ENCODE measurements around the gene DDX5. TPM values are rescaled to one million over a fixed set of nuclear protein-coding genes. Genes with fewer than 3 reads are reported as not detected.
"Not testable (repeated sequence)": the region's sequence is repeated elsewhere in the genome, so short reads cannot be mapped to it uniquely, and the experiment has no call there.

DDX5 gene
- total RNA-seq, 2 donors from 2014 or later, result 215 to 620 TPM

DNA sequence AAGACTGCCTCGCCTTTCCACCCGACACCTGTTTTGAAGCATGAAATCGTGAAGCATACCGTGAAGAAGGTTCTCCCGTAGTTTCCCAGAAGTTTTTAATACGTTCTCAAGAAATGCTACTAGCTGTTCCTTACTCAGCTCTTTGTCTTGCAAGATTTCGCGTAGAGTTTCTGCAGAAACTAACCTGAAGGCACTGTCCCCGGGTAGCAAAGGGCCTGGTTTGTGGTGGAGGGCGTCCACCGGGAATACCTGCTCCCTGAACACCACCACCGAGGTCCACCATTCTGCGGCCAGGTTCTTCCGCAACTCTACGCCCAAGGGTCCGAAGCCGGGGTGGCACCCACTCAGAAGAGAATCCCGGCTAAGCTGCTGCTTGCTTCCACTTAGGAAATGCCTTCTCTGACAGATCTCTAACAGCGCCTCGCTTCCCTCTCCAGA is 9.7 kb downstream of the DDX5 start:
- no peak for DNase-seq (ENCODE audit: low spot score)
- peaks cover 0 to 48% of the 10 kb centered on the region in 2 donors for H3K4me1 ChIP-seq
- TF ChIP-seq, protein P1, sequence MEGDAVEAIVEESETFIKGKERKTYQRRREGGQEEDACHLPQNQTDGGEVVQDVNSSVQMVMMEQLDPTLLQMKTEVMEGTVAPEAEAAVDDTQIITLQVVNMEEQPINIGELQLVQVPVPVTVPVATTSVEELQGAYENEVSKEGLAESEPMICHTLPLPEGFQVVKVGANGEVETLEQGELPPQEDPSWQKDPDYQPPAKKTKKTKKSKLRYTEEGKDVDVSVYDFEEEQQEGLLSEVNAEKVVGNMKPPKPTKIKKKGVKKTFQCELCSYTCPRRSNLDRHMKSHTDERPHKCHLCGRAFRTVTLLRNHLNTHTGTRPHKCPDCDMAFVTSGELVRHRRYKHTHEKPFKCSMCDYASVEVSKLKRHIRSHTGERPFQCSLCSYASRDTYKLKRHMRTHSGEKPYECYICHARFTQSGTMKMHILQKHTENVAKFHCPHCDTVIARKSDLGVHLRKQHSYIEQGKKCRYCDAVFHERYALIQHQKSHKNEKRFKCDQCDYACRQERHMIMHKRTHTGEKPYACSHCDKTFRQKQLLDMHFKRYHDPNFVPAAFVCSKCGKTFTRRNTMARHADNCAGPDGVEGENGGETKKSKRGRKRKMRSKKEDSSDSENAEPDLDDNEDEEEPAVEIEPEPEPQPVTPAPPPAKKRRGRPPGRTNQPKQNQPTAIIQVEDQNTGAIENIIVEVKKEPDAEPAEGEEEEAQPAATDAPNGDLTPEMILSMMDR (IDR thresholded peaks at IDR 0.05), result no peak
- no peaks in the 10 kb centered on the region for H3K9me3 ChIP-seq
- H3K36me3 ChIP-seq, result peaks cover 49% of the 10 kb centered on the region
- H3K27me3 ChIP-seq, result no peaks in the 10 kb centered on the region
- H3K27ac ChIP-seq, result peak overlapping the region; percentile 81 to 83
- H3K4me3 ChIP-seq, result peak overlapping the region; percentile 71 to 73

DNA sequence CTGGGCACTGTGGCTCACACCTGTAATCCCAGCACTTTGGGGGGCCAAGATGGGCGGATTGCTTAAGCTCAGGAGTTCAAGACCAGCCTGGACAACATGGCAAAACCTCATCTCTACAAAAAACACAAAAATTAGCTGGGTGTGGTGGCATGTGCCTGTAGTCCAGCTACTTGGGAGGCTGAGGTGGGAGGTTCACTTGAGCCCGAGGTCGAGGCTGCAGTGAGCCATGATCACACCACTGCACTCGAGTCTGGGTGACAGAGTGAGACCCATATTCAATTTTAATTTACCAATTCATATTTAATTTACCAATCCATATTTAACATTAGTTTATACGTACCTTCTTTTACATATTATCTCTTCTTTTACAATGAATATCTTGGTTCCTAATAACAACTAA is 10.8 kb downstream of the DDX5 start:
- DNase-seq (ENCODE audit: low spot score); H3K4me3 ChIP-seq; H3K27me3 ChIP-seq; H3K9me3 ChIP-seq; H3K27ac ChIP-seq: not testable (repeated sequence)
- peaks cover 46% of the 10 kb centered on the region for H3K36me3 ChIP-seq
- H3K4me1 ChIP-seq, result peaks cover 0 to 47% of the 10 kb centered on the region in 2 donors

DNA sequence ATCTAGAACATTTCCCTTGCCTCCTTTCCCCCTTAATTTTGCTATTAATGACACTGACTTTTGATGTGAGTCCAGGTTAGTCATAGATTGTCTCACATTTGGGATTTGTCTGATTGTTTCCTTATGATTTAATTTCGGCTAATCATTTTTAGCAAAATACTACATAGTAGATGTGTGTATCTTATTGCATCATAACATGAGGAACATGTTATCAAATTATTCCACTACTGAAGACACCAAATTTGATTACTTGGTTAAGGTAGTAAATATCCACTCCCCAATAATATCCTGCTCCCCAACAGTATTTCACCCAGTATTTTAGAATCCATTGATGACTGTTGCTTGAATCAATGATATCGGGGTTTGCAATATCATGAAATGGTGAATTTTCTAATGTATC is 12.0 kb downstream of the DDX5 start:
- peaks cover 35% of the 10 kb centered on the region for H3K36me3 ChIP-seq
- TF ChIP-seq, protein P1 (IDR thresholded peaks at IDR 0.05), result no peak

DNA sequence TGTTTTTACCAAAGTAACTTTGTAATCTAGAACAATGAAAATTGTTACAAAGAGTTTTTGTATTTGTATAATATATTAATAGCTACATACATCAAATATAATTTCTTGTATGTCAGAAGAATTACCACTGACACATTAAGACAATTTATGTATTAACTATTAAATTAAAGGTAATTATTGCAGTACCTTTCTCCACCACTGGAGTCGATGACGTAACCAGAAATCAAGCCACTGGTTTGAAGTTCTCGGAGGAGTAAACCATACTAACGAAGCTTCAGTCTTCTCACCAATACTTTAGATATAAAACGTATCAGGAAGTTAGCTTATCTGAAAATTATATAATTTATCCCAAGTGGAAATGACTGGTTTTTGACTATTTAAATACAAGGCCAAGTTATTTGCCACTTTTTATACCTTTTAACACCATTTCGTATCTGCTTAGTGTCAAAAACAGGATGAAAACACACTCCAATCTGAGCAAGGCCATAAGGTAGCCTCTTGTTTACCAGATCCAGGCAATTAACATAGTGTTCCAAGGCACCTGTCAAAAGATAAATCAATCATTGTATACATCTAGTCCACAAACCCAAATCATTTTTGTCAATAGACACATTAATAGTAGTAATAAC is 13.5 kb downstream of the DDX5 start:
- Histone ChIP-seq H3K4me3 (no peak overlapping the region), H3K9me3 (no peaks in the 10 kb centered on the region), H3K36me3 (peaks cover 19% of the 10 kb centered on the region), H3K27me3 (no peaks in the 10 kb centered on the region), H3K27ac (no peak overlapping the region), H3K4me1 (peaks cover 0 to 32% of the 10 kb centered on the region in 2 donors)
- DNase-seq (ENCODE audit: low spot score), result no peak
- TF ChIP-seq, protein P1 (IDR thresholded peaks at IDR 0.05), result peak in 1 of 2 donors; percentile 66

More for the DNA sequence above, 12.0 kb downstream of the DDX5 start:
- Histone ChIP-seq H3K4me1 (peaks cover 0 to 40% of the 10 kb centered on the region in 2 donors), H3K9me3 (no peaks in the 10 kb centered on the region), H3K27ac (no peak overlapping the region), H3K27me3 (no peaks in the 10 kb centered on the region), H3K4me3 (no peak overlapping the region)
- DNase-seq (ENCODE audit: low spot score), result no peak

DNA sequence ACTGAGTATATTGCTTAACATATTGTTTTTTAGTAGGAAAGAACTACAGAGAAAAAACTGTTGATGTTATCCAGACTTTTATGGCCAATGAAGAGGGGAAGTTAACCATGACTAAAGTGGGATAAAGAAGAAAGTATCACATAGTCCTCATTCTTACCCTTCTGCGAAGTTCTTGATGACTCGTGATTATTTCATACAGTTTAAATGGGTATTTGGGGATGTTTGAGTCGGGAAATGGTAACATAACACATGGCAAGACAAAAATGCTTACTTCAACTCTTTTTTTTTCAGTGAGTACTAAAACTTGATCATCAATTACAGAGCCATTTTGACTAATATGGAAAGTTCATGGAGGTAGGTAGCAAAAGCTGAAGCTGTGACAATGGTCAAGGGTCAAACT is 14.1 kb downstream of the DDX5 start:
- Histone ChIP-seq H3K27ac (no peak overlapping the region), H3K9me3 (no peaks in the 10 kb centered on the region), H3K27me3 (no peaks in the 10 kb centered on the region), H3K4me1 (peaks cover 0 to 26% of the 10 kb centered on the region in 2 donors), H3K4me3 (no peak overlapping the region), H3K36me3 (peaks cover 18% of the 10 kb centered on the region)
- TF ChIP-seq, protein P1 (IDR thresholded peaks at IDR 0.05), result no peak
- no peak for DNase-seq (ENCODE audit: low spot score)

DNA sequence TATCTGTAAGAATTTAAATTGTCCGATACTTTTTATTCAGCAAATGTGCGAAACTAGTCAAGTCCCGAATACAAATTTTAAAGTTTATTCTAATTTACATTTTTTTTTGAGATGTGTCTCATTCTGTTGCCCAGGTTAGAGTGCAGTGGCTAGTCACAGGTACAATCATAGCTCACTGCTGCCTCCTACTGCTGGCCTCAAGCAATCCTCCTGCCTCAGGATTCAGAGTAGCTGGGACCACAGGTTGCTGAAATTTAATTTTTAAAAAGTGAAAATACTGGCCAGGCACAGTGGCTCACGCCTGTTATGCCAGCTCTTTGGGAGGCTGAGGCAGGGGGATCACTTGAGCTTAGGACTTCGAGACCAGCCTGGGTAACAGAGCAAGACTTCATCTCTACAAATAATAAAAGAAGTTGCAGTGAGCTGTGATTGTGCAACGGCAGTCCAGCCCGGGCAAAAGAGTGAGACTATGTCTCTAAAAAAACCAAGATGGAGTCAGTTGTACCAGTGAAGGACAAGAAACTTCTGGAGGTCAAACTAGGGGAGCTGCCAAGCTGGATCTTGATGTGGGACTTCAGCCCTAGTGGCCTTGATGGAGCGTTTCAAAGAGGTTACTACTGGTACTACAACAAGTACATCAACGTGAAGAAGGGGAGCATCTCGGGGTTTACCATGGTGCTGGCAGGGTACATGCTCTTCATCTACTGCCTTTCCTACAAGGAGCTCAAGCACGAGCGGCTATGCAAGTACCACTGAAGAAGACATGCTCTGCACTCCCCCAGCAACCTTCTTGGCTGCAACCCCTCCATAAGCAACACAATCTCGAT is 14.8 kb downstream of the DDX5 start:
- H3K27ac ChIP-seq, result no peak overlapping the region
- no peak overlapping the region for H3K4me3 ChIP-seq
- TF ChIP-seq, protein P1 (IDR thresholded peaks at IDR 0.05), result peak; percentile 50 to 62
- H3K36me3 ChIP-seq, result peaks cover 18% of the 10 kb centered on the region
- peaks cover 0 to 24% of the 10 kb centered on the region in 2 donors for H3K4me1 ChIP-seq
- no peak for DNase-seq (ENCODE audit: low spot score)
- H3K9me3 ChIP-seq, result no peaks in the 10 kb centered on the region
- H3K27me3 ChIP-seq, result no peaks in the 10 kb centered on the region
